ENCODE measurements around the gene SREBF2.

DNA sequence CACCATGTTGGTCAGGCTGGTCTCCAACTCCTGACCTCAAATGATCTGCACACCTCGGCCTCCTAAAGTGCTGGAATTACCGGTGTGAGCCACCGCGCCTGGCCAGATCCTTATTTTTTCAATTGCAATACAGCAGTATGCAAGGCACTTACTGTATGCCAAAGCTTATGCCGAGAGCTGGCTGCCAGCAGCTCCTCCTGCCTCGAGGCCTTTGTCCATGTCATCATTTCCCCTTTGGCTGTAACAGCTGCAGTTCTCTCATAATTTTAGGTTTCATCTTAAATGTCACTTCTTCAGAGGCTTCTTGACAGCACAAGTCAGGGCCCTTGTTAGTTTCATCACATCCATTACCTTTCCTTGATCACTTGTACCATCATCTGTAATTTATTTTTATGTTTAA lies 1.5 kb upstream of the SREBF2 start:
- no peak for TF ChIP-seq POLR2A (IDR thresholded peaks at IDR 0.05; ENCODE audit: low read depth, low read length)
- TF ChIP-seq TAF1 (IDR thresholded peaks at IDR 0.05; ENCODE audit: borderline replicate concordance, low read depth, low read length): no peak
- TF ChIP-seq POLR2AphosphoS5 (IDR thresholded peaks at IDR 0.05; ENCODE audit: low read depth, low read length): no peak

Measured in GM12892 (cell line).